Activated naive CD4-positive, alpha-beta T cell treated with anti-CD3 and anti-CD28 coated beads, Interleukin-2, amount 50 U/mL, for 24 hours (primary cell): ENCODE measurements around the gene CYB5RL.

Source experiments
- H3K27ac Mint-ChIP-seq: one replicate; pipeline ENCODE4 v1.8.0; 2021; ENCODE audit warnings: mild to moderate bottlenecking, mixed read lengths
- H3K27me3 Mint-ChIP-seq: one replicate; pipeline ENCODE4 v1.8.0; 2021; ENCODE audit warnings: mixed read lengths
- H3K36me3 Mint-ChIP-seq: one replicate; pipeline ENCODE4 v1.8.0; 2021; ENCODE audit warnings: mixed read lengths
- H3K4me1 Mint-ChIP-seq: one replicate; pipeline ENCODE4 v1.8.0; 2021; ENCODE audit warnings: mixed read lengths
- H3K4me3 Mint-ChIP-seq: one replicate; pipeline ENCODE4 v1.8.0; 2021; ENCODE audit warnings: mild to moderate bottlenecking, mixed read lengths
- H3K9me3 Mint-ChIP-seq: one replicate; pipeline ENCODE4 v1.8.0; 2021; ENCODE audit warnings: mixed read lengths

Gene CYB5RL

DNA sequence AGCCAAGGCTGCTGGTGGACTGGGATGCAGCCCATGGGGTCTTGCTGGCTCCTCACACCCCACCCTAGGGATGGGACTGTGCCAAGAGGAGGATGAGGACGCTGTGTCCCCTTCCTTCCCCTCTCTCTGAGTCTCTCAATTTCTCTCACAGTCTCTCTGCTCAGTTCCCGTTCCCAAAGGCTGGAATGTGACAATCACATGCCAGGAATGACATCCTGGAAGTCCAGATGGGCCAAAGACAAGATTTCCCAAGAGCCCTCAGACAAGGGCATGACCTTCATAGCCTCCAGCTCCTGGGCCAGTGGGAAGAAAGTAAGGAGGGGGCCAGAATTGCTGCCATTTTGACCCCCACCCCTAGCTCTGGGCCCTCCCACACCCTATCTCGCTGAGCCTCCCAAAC, 39.5 kb downstream of the CYB5RL start:
- Mint-ChIP-seq H3K4me3 (no peak overlapping the region), H3K27me3 (no peaks in the 10 kb centered on the region), H3K27ac (no peak overlapping the region), H3K9me3 (no peaks in the 10 kb centered on the region), H3K36me3 (no peaks in the 10 kb centered on the region), H3K4me1 (no peaks in the 10 kb centered on the region)

DNA sequence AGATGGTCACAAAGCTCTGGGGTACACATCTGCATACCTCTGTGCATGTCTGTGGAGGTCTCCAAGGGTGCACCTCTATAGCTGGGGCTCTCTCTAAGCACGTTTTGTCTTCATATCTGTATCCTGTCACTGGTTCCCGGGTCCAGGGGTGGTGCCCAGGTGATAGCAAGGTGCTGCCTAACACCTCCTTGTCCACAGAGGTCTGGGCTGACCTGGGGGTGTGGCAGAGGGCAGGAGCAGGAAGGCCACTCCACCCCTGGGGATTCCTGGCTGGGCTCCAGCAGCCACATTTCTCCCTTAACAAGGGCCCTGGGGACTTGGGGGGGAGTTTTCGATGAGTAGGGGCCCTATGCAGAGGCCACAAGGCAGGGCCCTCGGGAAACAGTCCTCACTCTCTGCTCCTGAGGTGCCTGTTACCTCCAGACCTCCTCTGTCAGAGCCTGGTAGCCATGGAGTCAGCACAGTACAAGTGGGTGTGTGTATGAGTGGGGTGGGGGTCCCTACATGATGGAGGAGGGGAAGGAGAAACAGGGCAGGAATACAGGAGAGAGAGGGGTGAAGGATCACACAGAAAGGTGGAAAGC, 40.0 kb downstream of the CYB5RL start:
- no peaks in the 10 kb centered on the region for H3K27me3 Mint-ChIP-seq
- H3K4me3 Mint-ChIP-seq = no peak overlapping the region
- no peak overlapping the region for H3K27ac Mint-ChIP-seq

GRCh38 chr1:54158071-54158470, 41.8 kb downstream of the CYB5RL start:
- Mint-ChIP-seq H3K27me3 (no peaks in the 10 kb centered on the region), H3K27ac (no peak overlapping the region), H3K36me3 (no peaks in the 10 kb centered on the region), H3K9me3 (no peaks in the 10 kb centered on the region), H3K4me3 (no peak overlapping the region), H3K4me1 (no peaks in the 10 kb centered on the region)

More for the DNA sequence above, 40.0 kb downstream of the CYB5RL start:
- Mint-ChIP-seq H3K9me3 (no peaks in the 10 kb centered on the region), H3K36me3 (no peaks in the 10 kb centered on the region), H3K4me1 (no peaks in the 10 kb centered on the region)

GRCh38 chr1:54157401-54157800, 42.4 kb downstream of the CYB5RL start:
- Mint-ChIP-seq H3K36me3 (no peaks in the 10 kb centered on the region), H3K4me1 (no peaks in the 10 kb centered on the region), H3K9me3 (no peaks in the 10 kb centered on the region), H3K27me3 (no peaks in the 10 kb centered on the region), H3K27ac (no peak overlapping the region), H3K4me3 (no peak overlapping the region)

DNA sequence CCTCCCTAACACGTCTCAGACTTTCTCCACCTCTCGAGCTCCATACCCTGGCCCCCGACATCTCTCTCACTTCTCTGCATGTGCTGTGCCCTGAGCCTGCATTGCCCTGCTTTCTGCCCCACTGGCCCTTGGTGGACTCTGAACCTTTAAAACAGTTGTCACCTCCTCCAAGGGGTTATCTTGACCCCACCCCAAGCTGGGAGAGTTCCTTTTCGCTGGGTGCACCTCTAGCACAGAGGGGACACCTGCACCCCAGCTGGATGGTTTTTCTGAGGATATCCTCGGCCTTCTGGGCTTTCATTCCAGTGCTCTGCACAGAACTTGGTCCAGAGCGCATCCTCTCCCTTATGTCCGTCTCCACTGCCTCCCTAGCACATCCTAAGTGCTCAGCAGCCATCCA, 42.8 kb downstream of the CYB5RL start:
- Mint-ChIP-seq H3K4me3 (no peak overlapping the region), H3K27ac (no peak overlapping the region), H3K9me3 (no peaks in the 10 kb centered on the region), H3K27me3 (no peaks in the 10 kb centered on the region), H3K4me1 (no peaks in the 10 kb centered on the region), H3K36me3 (no peaks in the 10 kb centered on the region)

- Mint-ChIP-seq H3K36me3 (no peaks in the 10 kb centered on the region), H3K27me3 (no peaks in the 10 kb centered on the region), H3K27ac (no peak overlapping the region), H3K4me3 (no peak overlapping the region), H3K4me1 (no peaks in the 10 kb centered on the region), H3K9me3 (no peaks in the 10 kb centered on the region)
Measured at GRCh38 chr1:54156201-54156600, 43.6 kb downstream of the CYB5RL start.

DNA sequence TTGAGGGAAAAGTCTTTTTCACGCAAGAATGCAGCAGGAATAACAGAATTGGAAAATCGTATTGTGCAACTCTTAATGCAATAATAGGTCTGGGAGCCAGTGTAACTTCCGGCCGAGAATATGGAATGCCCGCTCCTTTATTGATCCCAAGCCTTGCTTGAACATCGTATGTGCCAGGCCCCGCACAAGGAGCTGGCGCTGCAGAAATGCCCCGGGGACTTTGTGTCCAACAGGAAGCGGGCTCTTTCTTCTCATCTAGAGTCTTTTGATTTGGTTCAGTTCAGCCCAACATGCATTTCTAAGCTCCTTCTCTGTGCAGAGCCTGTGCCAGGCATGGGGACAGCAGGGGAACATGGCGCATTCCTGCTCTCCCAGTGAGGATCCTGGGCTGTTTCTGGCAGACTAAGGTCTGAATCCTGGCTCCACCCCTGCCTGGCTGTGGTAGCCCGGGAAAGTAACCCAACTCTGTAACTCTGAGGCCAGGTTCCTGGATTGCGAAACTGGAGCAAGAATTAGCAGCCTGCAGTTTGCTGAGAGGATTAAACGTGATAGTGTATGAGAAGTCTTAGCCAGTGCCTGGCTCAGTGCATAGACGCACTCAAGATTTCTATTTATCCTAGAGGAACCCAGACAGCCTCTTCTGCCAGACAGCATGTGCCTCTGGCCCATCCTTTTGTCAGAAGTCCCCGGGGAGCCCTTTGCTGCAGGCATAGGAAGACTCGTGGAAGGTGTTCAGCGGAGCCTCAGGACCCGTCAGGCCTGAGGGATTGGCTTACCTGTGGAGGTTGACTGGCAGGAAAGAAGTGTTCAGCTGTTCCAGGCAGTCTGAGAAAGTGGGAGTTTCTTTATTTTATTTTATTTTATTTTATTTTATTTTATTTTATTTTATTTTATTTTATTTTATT, 46.0 kb downstream of the CYB5RL start:
- Mint-ChIP-seq H3K36me3 (no peaks in the 10 kb centered on the region), H3K4me1 (no peaks in the 10 kb centered on the region), H3K9me3 (no peaks in the 10 kb centered on the region), H3K27ac (no peak overlapping the region), H3K4me3 (no peak overlapping the region), H3K27me3 (no peaks in the 10 kb centered on the region)

DNA sequence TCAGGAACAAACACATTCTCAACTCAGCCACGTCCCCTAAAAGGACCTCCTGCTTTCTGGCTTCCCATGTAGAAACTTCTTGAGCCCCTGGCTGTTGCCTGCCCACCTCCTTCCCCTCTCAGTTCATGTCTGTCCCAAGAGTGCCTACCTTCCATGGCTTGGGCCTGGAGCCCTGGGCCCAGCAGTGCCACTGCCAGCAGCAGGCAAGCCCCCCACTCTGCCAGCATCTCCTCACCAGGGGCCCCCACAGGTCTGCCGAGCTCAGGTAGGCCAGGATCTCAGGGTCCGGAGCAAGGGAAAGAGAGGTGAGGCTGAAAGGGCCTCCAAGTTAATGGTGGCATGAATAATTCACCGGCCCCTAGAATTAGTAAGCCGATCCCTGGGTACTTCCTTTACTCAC, 47.1 kb downstream of the CYB5RL start, which contains the start of gene CDCP2:
TSS of gene CDCP2 (minus strand) at position 305 of the 400 bp plus-strand sequence. CDS start at position 227, 78 bp downstream.
- H3K36me3 Mint-ChIP-seq = no peaks in the 10 kb centered on the region
- no peaks in the 10 kb centered on the region for H3K4me1 Mint-ChIP-seq
- H3K4me3 Mint-ChIP-seq = no peak within 1 kb of the TSS
- no peaks in the 10 kb centered on the region for H3K27me3 Mint-ChIP-seq
- H3K9me3 Mint-ChIP-seq = no peaks in the 10 kb centered on the region
- H3K27ac Mint-ChIP-seq = no peak within 1 kb of the TSS

DNA sequence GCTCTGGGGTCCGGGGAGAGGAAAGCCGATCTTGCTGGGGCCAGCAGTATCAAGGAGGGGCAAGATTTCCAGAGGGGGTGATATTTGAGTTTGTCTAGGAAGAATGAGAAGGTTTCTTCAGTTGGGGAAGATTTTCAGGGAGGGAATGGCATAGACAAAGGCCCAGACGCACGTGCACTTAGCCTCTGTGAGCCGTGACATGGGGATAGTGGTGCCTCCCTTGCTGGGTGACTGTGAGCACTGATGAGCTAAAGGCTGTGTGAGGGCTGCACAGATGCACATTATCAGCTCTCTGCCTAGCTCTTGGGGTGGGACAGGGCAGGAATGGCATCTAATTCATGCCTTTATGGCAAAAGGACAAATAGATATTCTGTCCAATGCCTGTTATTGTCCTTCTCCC, 48.8 kb downstream of the CYB5RL start:
- H3K27ac Mint-ChIP-seq = no peak overlapping the region
- no peak overlapping the region for H3K4me3 Mint-ChIP-seq
- no peaks in the 10 kb centered on the region for H3K27me3 Mint-ChIP-seq
- no peaks in the 10 kb centered on the region for H3K4me1 Mint-ChIP-seq
- H3K9me3 Mint-ChIP-seq = no peaks in the 10 kb centered on the region
- no peaks in the 10 kb centered on the region for H3K36me3 Mint-ChIP-seq
